Vagina (tissue), 2 donors: Measurements from ENCODE around the gene CTXND2.

Experiments used
- POLR2A ChIP-seq, 2 donors: fragments of 450-650 bp; IDR thresholded peaks; one replicate each; pipeline ENCODE4 v1.6.1; 2017; ENCODE audit warnings: antibody characterized with exemption in 2 of 2, mild to moderate bottlenecking in 2 of 2, moderate library complexity in 2 of 2
- TF ChIP-seq, protein P1 (sequence below), 3 experiments: fragments of 450-650 bp in 2 of 3; fragments of 200-600 bp in 1 of 3; sonication (generic) in 1 of 3; IDR thresholded peaks; one replicate each; pipeline ENCODE4 v1.5.1; 2017 to 2019; ENCODE audit warnings: antibody characterized with exemption in 3 of 3, mild to moderate bottlenecking in 2 of 3, moderate library complexity in 2 of 3

DNA sequence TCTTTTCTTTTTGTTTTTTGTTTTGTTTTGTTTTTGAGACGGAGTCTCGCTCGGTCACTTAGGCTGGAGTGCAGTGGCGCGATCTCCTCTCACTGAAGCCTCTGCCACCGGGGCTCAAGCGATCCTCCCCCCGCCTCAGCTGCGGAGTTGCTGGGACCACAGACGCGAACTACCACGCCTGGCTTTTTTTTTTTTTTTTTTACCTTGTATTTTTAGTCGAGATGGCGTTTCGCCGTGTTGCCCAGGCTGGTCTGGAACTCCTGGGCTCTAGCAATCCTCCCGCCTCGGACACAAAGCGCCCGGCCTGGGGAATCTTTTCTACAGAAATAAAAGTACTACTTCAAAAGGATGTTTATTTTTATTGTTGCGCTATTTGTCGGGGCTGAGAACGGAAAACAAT, 38.1 kb downstream of the CTXND2 start:
- TF ChIP-seq, protein P1, sequence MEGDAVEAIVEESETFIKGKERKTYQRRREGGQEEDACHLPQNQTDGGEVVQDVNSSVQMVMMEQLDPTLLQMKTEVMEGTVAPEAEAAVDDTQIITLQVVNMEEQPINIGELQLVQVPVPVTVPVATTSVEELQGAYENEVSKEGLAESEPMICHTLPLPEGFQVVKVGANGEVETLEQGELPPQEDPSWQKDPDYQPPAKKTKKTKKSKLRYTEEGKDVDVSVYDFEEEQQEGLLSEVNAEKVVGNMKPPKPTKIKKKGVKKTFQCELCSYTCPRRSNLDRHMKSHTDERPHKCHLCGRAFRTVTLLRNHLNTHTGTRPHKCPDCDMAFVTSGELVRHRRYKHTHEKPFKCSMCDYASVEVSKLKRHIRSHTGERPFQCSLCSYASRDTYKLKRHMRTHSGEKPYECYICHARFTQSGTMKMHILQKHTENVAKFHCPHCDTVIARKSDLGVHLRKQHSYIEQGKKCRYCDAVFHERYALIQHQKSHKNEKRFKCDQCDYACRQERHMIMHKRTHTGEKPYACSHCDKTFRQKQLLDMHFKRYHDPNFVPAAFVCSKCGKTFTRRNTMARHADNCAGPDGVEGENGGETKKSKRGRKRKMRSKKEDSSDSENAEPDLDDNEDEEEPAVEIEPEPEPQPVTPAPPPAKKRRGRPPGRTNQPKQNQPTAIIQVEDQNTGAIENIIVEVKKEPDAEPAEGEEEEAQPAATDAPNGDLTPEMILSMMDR (IDR thresholded peaks at IDR 0.05) = no peak
- no peak for TF ChIP-seq POLR2A (IDR thresholded peaks at IDR 0.05)
